K562 (cell line): ENCODE data around the gene CFAP97D2. TPM values are rescaled to one million over a fixed set of nuclear protein-coding genes. Genes with fewer than 3 reads are reported as not detected.

Source experiments
- CHD1 ChIP-seq: fragments of 200-600 bp; sonication (generic); IDR thresholded peaks from one replicate; pipeline ENCODE4 v1.6.1; 2012; ENCODE audit warnings: mild to moderate bottlenecking, moderate library complexity, low read length, inconsistent platforms
- CREB3 ChIP-seq: fragments of 450-650 bp; conservative IDR thresholded peaks from 2 replicates; pipeline ENCODE4 v1.6.1; 2016; ENCODE audit warnings: missing genetic modification characterization, low read depth, mild to moderate bottlenecking, missing compliant biosample characterization, moderate library complexity
- CTBP1 ChIP-seq: fragments of 450-650 bp; IDR thresholded peaks from 2 replicates; pipeline ENCODE4 v1.6.1; 2016; ENCODE audit warnings: borderline replicate concordance
- DIDO1 ChIP-seq: fragments of 450-650 bp; IDR thresholded peaks from 2 replicates; pipeline ENCODE4 v1.6.1; 2016; ENCODE audit warnings: low read depth, missing biosample characterization, missing genetic modification characterization
- ETV1 ChIP-seq: fragments of 450-650 bp; conservative IDR thresholded peaks from 2 replicates; pipeline ENCODE4 v1.6.1; 2016; ENCODE audit warnings: missing genetic modification characterization, control low read depth, low read depth, missing compliant biosample characterization
- EZH2 ChIP-seq: IDR thresholded peaks from 2 replicates; pipeline ENCODE4 v1.6.1; 2012; ENCODE audit warnings: low read depth, mild to moderate bottlenecking, inconsistent platforms, low read length, borderline replicate concordance
- HMGN3 ChIP-seq: IDR thresholded peaks from 2 replicates; pipeline ENCODE4 v1.6.1; 2011; ENCODE audit warnings: borderline replicate concordance, low read depth, mild to moderate bottlenecking, mixed read lengths, low read length; ENCODE audit not compliant: insufficient read length; ENCODE audit errors: extremely low read depth
- JUND ChIP-seq, 2 experiments: IDR thresholded peaks; 2 replicates in 1 of 2; 3 replicates in 1 of 2; pipeline ENCODE4 v1.6.1; 2011; ENCODE audit warnings: borderline replicate concordance in 2 of 2, low read depth in 2 of 2, low read length in 2 of 2, improper control_type of control experiment in 1 of 2, missing biosample characterization in 1 of 2, missing genetic modification characterization in 1 of 2, missing genetic modification reagents in 1 of 2
- KLF1 ChIP-seq: fragments of 450-650 bp; IDR thresholded peaks from 2 replicates; pipeline ENCODE4 v1.6.1; 2016; ENCODE audit warnings: missing genetic modification characterization, missing compliant biosample characterization
- MAZ ChIP-seq, 2 experiments: fragments of 450-650 bp in 1 of 2; sonication (generic) in 1 of 2; formaldehyde crosslinking; IDR thresholded peaks in 1 of 2; conservative IDR thresholded peaks in 1 of 2; 2 replicates each; pipeline versions ENCODE4 v1.4.0 to v1.5.0; 2020; ENCODE audit warnings: mild to moderate bottlenecking in 1 of 2, missing genetic modification reagents in 1 of 2
- MEIS2 ChIP-seq: fragments of 450-650 bp; IDR thresholded peaks from 2 replicates; pipeline ENCODE4 v1.6.1; 2014; ENCODE audit warnings: mild to moderate bottlenecking; ENCODE audit not compliant: partially characterized antibody
- MLLT1 ChIP-seq, 2 experiments: fragments of 450-650 bp; IDR thresholded peaks; 2 replicates each; pipeline ENCODE4 v1.6.1; 2016
- NCOA1 ChIP-seq: fragments of 450-650 bp; IDR thresholded peaks from 2 replicates; pipeline ENCODE4 v1.6.1; 2016; ENCODE audit warnings: low read depth
- RAD51 ChIP-seq: fragments of 450-650 bp; IDR thresholded peaks from 2 replicates; pipeline ENCODE4 v1.7.1; 2016; ENCODE audit warnings: low read depth, mild to moderate bottlenecking, borderline replicate concordance
- TCF15 ChIP-seq: fragments of 250-450 bp; sonication (Bioruptor Pico); IDR thresholded peaks from 2 replicates; pipeline ENCODE4 v1.8.0; 2022; ENCODE audit warnings: moderate library complexity, mild to moderate bottlenecking, inconsistent platforms
- TEAD1 ChIP-seq, 2 experiments: fragments of 450-650 bp in 1 of 2; sonication (generic) in 1 of 2; formaldehyde crosslinking; IDR thresholded peaks; 2 replicates each; pipeline versions ENCODE4 v1.4.0 to v1.8.0; 2020 to 2022; ENCODE audit warnings: mild to moderate bottlenecking in 2 of 2, missing genetic modification reagents in 1 of 2
- USF1 ChIP-seq: sonication (generic); formaldehyde crosslinking; IDR thresholded peaks from 2 replicates; pipeline ENCODE4 v1.9.0; 2022; ENCODE audit warnings: mild to moderate bottlenecking, missing genetic modification reagents
- ZBTB9 ChIP-seq: fragments of 450-650 bp; formaldehyde crosslinking; IDR thresholded peaks from 2 replicates; pipeline ENCODE4 v1.4.0; 2020; ENCODE audit warnings: mild to moderate bottlenecking, moderate library complexity
- ZNF212 ChIP-seq: fragments of 450-650 bp; formaldehyde crosslinking; IDR thresholded peaks from 2 replicates; pipeline ENCODE4 v1.4.0; 2020; ENCODE audit warnings: mild to moderate bottlenecking
- ZNF224 ChIP-seq: sonication (generic); formaldehyde crosslinking; IDR thresholded peaks from 2 replicates; pipeline ENCODE4 v1.8.0; 2022; ENCODE audit warnings: mild to moderate bottlenecking, missing genetic modification reagents
- ZNF561 ChIP-seq: fragments of 450-650 bp; formaldehyde crosslinking; conservative IDR thresholded peaks from 2 replicates; pipeline ENCODE4 v1.4.0; 2020; ENCODE audit warnings: mild to moderate bottlenecking, moderate library complexity
- polyA plus RNA-seq, 8 experiments: library from polyadenylated mRNA; depleted of rRNA in 4 of 8; stranded (reverse) in 5 of 8; unstranded in 3 of 8; fragments of >200 nt; fragmentation: Nextera tagmentation in 2 of 8; fragmentation: Illumina TruSeq in 1 of 8; extraction: Ambion mirVana in 2 of 8; extraction: Trizol in 1 of 8; gene quantifications; 2 replicates each; pipeline versions ENCODE4 v1.2.1 to v1.2.3, GENCODE V29; 2011 to 2014; ENCODE audit warnings: inconsistent platforms in 1 of 8, missing spikeins in 1 of 8
- total RNA-seq, 7 experiments: library from RNA; depleted of rRNA in 6 of 7; stranded (reverse); fragments of >200 nt in 6 of 7; fragmentation: Illumina TruSeq in 2 of 7; extraction: Trizol in 2 of 7; gene quantifications; 2 replicates each; pipeline versions ENCODE4 v1.2.1 to v1.2.3, GENCODE V29; 2011 to 2021; ENCODE audit warnings: low replicate concordance in 1 of 7

The CFAP97D2 gene
- total and polyA plus RNA-seq, 9 of the 15 experiments (the other 6 are each of a cell fraction or from before 2014, with no cell fraction given): not detected

- TF ChIP-seq RAD51 (peak; percentile 7; the same call in 1 of the 2 replicates), MAZ (CRISPR knock-in tag; conservative IDR thresholded peaks at IDR 0.05 in 1 of 2, IDR thresholded peaks at IDR 0.05 in 1 of 2) (peak; percentile 73 to 75; a peak in 3 of 4 replicates), TEAD1 (CRISPR knock-in tag; IDR thresholded peaks at IDR 0.05) (peak in 1 of 2 experiments; percentile 66; a peak in 1 of 4 replicates), ZNF224 (CRISPR knock-in tag) (0 out of 2 replicates have a peak, but pooled peaks have one; percentile 64), TCF15 (CRISPR knock-in tag) (no peak), CHD1 (peak; percentile 50), HMGN3 (peak; percentile 51), NCOA1 (peak; percentile 89), JUND (IDR thresholded peaks at IDR 0.05; ENCODE audit: borderline replicate concordance, low read depth, low read length) (0 out of 2 replicates have a peak, but pooled peaks have one; percentile 30), JUND (tag; IDR thresholded peaks at IDR 0.05; ENCODE audit: borderline replicate concordance, low read depth, low read length) (no peak; the same call in 2 of the 3 replicates), KLF1 (tag) (no peak), EZH2 (no peak), CREB3 (peak; percentile 61; the same call in 1 of the 2 replicates), ZBTB9 (CRISPR knock-in tag) (no peak), USF1 (CRISPR knock-in tag) (peak; percentile 52), ZNF561 (no peak), MLLT1 (IDR thresholded peaks at IDR 0.05) (no peak), DIDO1 (0 out of 2 replicates have a peak, but pooled peaks have one; percentile 37), CTBP1 (peak; percentile 36; the same call in 1 of the 2 replicates), ZNF212 (CRISPR knock-in tag) (no peak), MEIS2 (no peak), ETV1 (tag) (0 out of 2 replicates have a peak, but pooled peaks have one; percentile 11)
Measured at GRCh38 chr13:114234645-114235421, 55.8 kb downstream of the CFAP97D2 start, which contains the start of gene CDC16 (continued).
